ENCODE results near the gene ATP11C.
"Not testable (repeated sequence)": the region's sequence is repeated elsewhere in the genome, so short reads cannot be mapped to it uniquely, and the experiment has no call there.

ATP11C gene

DNA sequence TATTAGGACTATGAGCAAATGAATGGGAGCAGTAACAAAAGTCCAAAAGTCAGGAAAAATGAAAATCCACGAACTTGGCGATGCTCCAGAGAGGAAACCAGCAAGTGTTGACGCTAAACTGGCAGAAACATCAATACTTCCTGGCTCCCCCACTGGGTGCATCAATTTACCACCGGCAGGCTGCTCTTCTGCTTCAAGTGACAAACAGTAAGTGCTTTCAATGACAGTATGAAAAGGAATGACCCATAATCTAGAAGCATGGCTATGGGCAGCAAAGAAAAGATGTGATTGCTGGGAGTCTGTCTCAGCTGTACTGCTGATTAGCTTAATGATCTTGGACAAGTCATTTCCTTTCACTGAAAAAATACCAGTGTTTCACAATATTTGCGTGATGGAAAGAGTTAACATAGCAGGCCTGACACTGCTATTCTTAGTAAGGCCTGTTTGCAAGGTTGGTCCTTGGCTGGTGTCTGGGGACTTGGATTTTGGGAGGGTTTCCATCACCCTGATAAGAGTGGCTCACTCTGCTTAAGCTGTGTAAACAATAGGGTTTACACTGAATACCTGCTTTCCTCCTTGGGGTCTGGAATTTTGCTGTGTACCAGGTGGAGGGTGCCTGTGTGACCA, 8.7 kb downstream of the ATP11C start:
- DNase-seq = peak; percentile 20

GRCh38 chrX:139921142-139921541, 11.7 kb downstream of the ATP11C start:
- DNase-seq = not testable (repeated sequence)

DNA sequence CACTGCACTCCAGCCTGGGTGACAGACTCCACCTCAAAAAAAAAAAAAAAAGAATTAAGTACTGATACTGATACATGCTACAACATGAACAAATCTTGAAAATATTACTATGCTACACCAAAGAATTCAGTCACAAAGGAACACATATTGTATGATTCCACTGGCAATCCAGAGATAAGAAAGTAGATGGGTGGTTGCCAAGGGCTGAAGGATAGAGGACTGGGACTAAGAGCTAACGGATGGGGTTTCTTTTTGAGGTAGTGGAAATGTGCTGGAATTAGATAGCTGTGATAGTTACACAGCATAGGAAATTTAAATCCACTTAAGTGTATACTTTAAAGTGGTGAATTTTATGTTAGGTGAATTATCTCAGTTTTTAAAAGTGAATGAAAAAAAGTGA, 12.5 kb downstream of the ATP11C start:
- no peak for DNase-seq

- DNase-seq = no peak
Observed at GRCh38 chrX:139914421-139914820, 18.4 kb downstream of the ATP11C start.

- no peak for DNase-seq
Observed at GRCh38 chrX:139909712-139910111, 23.1 kb downstream of the ATP11C start.

- DNase-seq = no peak
Observed at GRCh38 chrX:139907078-139907477, 25.8 kb downstream of the ATP11C start.

DNA sequence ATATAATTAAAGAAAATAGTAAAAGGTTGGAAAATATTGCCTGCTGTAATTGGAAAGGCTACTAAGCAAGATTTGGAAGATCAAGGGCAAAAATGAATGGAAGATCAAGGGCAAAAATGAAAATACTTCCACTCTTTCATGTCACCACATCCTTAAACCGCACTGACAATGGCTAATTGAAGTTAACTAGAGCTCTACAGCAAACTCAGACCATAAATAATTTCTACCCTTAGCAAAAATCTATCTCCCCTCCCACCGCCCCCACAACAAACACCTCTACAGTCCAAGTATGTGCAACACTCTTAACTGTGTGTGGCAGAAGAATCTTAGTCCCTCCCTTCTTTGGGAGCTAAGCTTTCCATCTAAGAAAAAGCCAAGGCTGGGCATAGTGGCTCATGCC, 27.1 kb downstream of the ATP11C start:
- no peak for DNase-seq

GRCh38 chrX:139905051-139905450, 27.8 kb downstream of the ATP11C start:
- DNase-seq = no peak

- no peak for DNase-seq
Observed at GRCh38 chrX:139903210-139903609, 29.6 kb downstream of the ATP11C start.

DNA sequence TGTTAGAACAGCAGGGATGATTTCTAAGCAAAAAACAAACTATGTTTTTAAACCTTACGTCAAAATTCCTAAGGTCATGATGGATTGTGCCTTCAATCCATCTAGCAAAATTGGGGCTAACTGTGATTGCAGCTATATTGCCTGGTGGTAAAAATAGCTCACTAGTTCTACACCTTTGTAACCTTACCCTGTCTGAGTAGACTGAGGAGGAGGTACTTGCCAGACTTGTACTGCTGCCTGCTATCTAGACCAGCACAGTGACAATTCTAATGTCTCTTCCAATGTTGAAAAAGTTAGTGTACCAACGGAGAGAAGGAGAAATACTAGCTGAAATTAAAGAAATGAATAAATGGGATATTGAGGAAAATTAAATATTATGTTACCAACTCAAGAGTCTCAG, 30.3 kb downstream of the ATP11C start:
- no peak for DNase-seq

GRCh38 chrX:139898334-139898733, 34.5 kb downstream of the ATP11C start:
- DNase-seq = no peak

DNA sequence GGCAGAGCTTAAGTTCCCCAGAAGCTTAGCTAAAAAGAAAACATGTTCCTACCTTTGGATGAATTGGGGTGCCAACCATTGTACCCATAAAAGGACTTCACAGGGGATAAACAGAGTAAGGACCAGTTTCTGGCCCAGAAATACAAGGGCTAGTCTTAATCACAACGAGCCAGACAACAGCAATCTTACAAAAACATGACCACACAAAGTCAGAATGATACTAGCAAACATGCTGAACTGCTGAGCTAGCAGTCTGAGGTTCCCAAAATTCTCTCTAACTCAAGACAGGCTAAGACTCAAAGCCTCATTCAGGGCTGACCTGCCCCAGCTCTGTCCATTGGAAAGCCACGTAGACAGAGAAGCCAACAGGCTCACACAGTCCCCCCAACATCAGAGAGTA, 40.3 kb downstream of the ATP11C start:
- no peak for DNase-seq

DNA sequence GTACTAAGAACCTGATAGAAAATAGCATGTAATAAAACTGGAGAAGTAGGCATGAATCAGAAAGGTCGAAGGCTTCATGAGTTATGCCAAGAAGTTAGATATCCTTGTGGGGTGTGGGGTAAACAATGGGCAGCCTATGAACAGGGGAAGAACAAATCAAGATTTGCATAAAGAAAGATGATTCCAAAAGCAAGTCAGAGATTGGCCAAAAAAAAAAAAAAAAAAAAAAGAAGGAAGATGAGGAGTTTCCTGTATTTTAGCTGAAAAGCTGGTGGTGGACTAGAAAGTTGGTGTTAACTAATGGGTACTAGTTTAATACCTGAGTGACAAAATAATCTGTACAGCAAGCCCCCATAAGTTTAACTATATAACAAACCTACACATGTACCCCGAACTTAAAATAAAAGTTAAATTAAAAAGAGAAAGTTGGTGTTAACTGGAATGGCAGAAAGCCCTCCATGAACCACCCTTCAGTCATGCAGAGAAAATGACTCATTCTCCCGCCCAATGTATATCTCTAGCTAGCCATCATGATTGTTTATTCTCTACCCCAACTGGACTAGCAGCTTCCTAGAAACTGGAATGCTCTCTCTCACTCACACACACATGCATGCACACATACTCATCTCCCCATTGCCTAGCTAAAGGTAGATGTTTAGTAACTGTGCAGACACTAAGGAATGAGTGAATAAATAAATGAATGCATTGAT, 41.7 kb downstream of the ATP11C start:
- peak; percentile 85 for DNase-seq

DNA sequence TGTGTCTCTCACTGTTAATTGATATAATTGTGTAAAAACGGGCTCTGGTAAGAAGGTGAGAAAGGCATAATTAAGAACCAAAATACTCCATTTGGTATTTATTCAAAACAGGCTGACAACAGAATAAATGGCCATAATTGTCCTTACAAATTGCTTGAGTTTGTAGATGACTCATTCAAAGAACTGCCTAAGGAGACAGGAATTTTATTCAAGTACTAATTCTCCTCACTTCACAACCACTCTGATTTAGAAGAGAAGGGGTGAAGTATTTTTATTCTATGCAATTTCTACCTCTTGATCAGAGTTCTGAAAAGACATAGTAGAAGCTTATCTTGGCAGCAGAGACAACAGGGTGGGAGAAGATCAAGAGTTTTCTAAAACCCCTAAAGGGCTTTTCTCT, 43.1 kb downstream of the ATP11C start:
- peak; percentile 56 for DNase-seq

DNA sequence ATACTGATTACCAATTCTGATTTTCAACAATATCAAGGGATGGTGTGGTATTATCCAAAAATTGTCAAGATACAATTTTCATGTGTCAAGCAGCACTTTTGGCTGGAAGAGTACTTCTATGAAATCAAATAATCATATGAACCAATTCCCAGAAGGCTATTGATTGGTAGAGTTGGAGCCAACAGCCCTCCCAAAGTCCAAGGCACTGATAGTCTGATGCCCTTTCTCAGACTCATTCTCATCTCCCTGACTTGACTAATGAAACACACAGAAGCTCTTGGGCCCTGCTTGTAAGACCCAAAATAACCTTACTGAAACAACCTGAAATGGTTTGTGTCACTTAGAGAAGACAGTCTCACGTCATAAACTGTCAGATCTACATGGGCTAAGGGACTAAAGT, 48.9 kb downstream of the ATP11C start:
- DNase-seq = no peak

- DNase-seq = peak; percentile 56
Observed at GRCh38 chrX:139882299-139882698, 50.6 kb downstream of the ATP11C start.

DNA sequence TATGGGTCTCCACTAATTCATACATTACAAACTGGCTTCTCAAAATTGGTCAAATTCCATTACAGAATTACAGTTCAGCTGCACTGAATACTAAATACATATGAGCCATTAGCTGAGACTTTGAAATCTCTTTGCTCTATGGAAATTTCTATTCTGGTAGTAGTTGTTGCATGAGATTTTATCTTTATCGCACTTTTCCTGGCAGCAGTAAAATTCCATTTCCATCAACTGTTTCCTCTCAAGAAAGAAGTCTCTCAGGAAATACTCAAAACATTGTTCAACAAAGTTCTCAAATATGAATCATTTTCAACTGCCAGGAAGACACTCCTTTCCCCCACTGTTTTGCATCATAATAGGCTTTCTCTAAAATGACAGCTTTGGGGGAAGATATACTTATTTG, 51.3 kb downstream of the ATP11C start:
- peak; percentile 85 for DNase-seq

- peak; percentile 81 for DNase-seq
Observed at GRCh38 chrX:139881130-139881529, 51.7 kb downstream of the ATP11C start.

DNA sequence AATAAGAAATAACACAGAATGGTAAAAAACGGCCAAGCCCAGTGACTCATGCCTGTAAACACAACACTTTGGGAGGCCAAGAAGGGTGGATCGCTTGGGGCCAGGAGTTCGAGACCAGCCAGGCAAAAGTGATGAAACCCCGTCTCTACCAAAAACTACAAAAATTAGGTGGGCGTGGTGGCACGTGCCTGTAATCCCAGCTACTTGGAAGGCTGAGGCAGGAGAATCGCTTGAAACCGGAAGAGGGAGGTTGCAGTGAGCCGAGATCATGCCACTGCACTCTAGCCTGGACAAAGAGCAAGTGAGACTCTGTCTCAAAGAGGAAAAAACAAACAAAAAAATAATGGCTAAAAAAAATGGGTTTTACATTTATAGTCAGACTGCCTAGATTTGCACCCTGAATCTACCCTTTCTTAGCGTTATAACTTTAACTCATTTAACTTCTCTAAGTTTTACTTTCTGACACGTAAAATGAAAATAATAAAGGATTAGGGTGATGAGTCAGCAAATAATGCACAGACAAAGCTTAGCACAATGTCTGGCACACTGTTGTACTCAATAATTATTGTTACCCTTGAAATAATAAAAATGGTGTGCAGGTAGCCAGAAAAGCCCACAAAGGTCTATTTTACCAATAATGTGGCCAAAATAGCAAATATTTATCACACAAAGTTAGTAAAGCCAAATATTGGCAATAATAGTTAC, 55.0 kb downstream of the ATP11C start:
- DNase-seq = peak; percentile 16

GRCh38 chrX:139875841-139876240, 57.0 kb downstream of the ATP11C start:
- DNase-seq = no peak

- no peak for DNase-seq
Observed at GRCh38 chrX:139869796-139870195, 63.1 kb downstream of the ATP11C start.

DNA sequence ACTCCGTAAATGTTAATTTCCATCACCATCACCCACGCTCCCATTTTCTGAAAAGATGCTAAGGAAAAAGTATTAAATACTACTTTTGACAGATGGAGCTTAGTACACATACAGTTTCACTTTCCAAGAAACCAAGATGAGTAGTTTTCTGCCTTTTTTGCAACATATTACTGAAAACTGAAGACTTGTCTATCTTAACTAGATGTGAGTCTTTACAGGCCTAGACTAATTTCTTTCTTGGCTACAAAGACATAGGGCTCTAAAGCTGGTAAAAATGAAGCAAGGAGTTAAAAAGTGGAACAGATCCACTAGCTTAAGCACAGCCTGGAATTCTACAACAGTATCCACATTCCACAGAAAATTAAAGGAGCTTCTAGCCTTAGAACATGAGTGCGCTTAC, 68.2 kb downstream of the ATP11C start:
- no peak for DNase-seq

GRCh38 chrX:139862208-139862607, 70.6 kb downstream of the ATP11C start:
- DNase-seq = no peak

DNA sequence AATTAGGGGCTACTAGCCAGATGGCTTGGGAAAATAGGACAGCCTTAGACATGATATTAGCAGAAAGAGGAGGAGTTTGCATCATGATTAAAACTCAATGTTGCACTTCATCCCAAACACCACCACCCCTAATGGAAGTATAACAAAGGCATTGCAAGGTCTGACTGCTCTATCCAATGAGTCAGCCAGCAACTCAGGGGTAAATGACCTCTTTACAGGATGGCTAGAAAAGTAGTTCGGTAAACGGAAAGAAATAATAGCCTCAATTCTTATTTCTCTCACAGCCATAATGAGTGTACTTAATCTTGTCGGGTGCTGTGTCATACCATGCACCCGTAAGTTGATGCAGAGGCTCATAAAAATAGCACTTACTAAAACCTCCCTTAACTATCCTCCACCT, 76.0 kb downstream of the ATP11C start:
- peak; percentile 19 for DNase-seq
